SIG-M5 treated with dmso at 0.1 percent for 504 hours (cell line): ENCODE measurements around the gene TPGS1.
"Not testable (repeated sequence)": the region's sequence is repeated elsewhere in the genome, so short reads cannot be mapped to it uniquely, and the experiment has no call there.

Experiments
- DNase-seq: peaks from one replicate; lab custom pipeline; 2025; ENCODE audit not compliant: unreplicated experiment; lab: John Stamatoyannopoulos, UW

The TPGS1 gene

GRCh38 chr19:474126-475078 lies 32.9 kb upstream of the TPGS1 start:
- DNase-seq: no peak

GRCh38 chr19:475360-475759 lies 31.9 kb upstream of the TPGS1 start:
- no peak for DNase-seq

- no peak for DNase-seq
Observed at GRCh38 chr19:478236-478903, 28.9 kb upstream of the TPGS1 start.

DNA sequence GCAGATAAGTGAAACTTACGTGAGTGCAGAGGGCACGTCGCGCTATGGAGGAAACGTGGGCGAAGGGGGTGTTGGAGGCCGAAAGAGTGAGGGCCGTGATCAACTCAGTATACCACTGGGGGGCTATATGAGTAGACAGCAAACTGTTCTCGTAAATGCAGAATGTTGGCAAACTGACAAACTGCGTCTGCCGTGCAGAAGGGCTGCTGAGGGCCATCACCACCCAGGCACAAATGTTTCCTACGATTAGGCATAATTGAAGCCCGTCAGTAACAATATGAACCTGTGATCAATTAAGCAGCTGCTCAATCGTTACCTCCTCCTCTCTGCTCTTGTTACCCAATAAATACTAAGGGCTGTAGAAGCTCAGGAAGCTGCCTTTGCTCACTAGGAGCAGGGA lies 28.3 kb upstream of the TPGS1 start:
- DNase-seq: no peak

DNA sequence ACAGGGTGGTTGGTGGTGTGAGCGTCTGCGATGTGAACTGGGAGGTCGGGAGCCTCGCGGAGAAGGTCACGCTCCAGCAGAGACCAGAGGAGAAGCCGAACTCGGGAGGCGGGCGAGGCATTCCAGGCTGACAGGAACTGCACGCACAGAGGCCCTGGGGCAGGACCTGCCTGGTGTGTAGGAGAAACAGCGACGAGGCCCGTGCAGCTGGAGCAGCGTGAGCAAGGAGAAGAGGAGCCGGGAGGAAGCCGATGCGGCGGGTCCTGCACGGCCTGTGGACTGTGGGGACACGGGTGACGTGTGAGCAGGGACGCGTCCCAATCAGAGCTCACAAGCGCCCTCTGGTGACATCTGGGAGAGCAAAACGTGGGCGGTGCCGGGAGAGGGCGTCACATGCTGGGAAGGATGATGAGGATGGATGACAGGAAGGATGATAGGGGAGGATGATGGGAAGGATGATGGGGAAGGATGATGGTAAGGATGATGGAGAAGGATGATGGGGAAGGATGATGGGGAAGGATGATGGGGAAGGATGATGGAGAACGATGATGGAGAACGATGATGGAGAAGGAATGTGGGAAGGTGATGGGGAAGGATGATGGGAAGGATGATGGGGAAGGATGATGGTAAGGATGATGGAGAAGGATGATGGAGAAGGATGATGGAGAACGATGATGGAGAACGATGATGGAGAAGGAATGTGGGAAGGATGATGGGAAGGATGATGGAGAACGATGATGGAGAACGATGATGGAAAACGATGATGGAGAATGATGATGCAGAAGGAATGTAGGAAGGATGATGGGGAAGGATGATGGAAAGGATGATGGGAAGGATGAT lies 27.1 kb upstream of the TPGS1 start:
- DNase-seq: peak; percentile 19

DNA sequence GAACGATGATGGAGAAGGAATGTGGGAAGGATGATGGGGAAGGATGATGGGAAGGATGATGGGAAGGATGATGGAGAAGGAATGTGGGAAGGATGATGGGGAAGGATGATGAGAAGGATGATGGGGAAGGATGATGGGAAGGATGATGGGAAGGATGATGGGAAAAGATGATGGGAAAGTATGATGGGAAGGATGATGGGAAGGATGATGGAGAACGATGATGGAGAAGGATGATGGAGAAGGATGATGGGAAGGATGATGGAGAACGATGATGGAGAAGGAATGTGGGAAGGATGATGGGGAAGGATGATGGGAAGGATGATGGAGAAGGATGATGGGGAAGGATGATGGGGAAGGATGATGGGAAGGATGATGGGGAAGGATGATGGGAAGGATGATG lies 26.2 kb upstream of the TPGS1 start:
- not testable (repeated sequence) for DNase-seq

- DNase-seq: no peak
Observed at GRCh38 chr19:482186-483041, 24.9 kb upstream of the TPGS1 start.

- no peak for DNase-seq
Observed at GRCh38 chr19:483332-484072, 23.8 kb upstream of the TPGS1 start.

DNA sequence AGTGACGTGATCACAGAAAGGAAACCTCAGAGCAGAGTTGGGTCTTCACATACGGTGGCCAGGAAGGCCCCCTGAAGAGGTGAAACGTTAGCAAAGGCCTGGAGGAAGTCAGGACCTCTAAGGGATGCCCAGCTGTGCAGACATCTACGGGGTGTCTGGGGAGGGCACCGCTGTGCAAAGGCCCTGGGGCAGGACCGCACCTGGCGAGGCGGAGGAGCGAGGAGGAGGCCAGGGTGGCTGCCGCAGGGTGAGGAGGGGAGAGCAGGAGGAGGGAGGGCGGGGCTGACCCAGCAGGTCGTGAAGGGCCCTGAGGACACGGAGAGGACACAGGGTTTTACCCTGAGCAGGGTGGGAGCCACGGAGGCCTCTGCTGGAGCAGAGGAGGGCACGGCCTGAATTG lies 22.8 kb upstream of the TPGS1 start:
- no peak for DNase-seq

- DNase-seq: no peak
Observed at GRCh38 chr19:485077-485476, 22.2 kb upstream of the TPGS1 start.

DNA sequence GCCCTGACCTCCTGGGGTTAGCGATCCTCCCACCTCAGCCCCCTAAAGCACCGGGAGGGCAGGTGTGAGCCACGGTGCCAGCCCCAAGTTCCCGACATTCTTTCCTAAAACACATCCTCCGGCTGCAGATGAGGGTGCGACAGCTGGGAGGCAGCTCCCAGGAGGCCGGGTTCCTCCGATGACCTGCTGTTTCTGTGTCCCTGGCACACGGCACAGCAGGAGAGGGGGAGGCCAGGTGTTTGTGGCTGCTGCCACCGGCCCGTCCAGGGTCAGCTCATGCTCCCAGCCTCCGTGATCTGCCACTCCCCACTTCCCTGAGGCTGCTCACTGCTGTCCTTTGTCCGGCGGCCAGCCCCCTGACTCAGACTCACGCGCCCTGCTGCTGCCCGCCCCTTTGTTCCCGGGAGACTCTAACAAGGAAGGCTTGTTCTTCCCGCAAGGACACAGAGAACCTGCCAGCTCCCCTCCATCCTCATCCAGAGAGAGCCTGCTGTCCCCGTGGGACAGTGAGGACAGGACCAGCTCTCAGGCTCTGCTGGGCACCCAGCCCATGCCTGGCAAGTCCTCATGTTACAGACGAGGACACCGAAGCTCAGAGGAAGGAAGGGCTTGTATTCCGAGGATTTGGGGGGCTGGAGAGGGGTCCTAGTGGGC lies 21.6 kb upstream of the TPGS1 start:
- no peak for DNase-seq

- peak; percentile 81 for DNase-seq
Observed at GRCh38 chr19:488505-489417, 18.5 kb upstream of the TPGS1 start.

- no peak for DNase-seq
Observed at GRCh38 chr19:489418-490196, 17.7 kb upstream of the TPGS1 start.

GRCh38 chr19:491146-491741 lies 16.1 kb upstream of the TPGS1 start:
- DNase-seq: no peak

- DNase-seq: no peak
Observed at GRCh38 chr19:492091-492531, 15.2 kb upstream of the TPGS1 start.

DNA sequence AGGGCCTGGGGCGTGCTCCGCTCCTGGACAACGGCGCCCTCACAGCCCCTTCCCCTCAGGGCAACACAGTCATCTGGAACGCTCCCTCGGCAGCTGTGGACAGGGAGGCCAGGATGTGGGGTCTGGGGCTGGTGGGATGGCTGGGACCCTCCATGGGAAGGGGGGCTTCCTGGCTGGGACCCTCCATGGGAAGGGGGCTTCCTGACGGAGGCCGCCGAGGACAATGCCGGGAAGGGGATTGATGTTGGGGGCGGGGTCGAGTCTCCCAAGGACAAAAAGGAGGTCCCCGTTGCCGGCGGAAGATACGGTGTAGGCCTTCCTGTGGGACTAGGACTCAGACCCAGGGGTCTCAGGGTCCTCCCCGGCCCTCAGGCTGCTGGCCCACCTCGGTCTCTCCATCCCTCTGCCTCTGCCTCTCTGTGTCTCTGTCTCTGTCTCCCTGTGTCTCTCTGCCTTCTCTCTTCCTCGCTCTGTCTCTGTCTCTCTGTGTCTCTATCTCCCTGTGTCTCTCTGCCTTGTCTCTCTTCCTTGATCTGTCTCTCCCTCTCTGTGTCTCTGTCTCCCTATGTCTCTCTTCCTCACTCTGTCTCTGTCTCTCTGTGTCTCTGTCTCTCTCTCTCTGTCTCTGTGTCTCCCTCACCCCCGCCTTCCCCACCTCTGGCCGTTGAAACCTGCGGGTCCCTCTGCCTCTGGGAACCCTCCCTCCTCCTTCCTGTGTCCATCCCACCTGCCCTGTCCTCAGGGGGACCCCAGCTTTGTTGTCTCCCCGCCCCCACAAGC lies 13.7 kb upstream of the TPGS1 start:
- DNase-seq: no peak
